ENCODE measurements around the gene BOK.
"Not testable (repeated sequence)": the region's sequence is repeated elsewhere in the genome, so short reads cannot be mapped to it uniquely, and the experiment has no call there.

The BOK gene

GRCh38 chr2:241590496-241591455 lies 32.2 kb downstream of the BOK start:
- not testable (repeated sequence) for H3K4me3 ChIP-seq (ENCODE audit: low read length); DNase-seq (ENCODE audit: low read depth, low spot score)

GRCh38 chr2:241592126-241592845 lies 33.7 kb downstream of the BOK start:
- H3K4me3 ChIP-seq (ENCODE audit: low read length) = no peak overlapping the region
- no peak for DNase-seq (ENCODE audit: low read depth, low spot score)

GRCh38 chr2:241593271-241593670 lies 34.7 kb downstream of the BOK start:
- no peak overlapping the region for H3K4me3 ChIP-seq (ENCODE audit: low read length)
- no peak for DNase-seq (ENCODE audit: low read depth, low spot score)

- H3K4me3 ChIP-seq (ENCODE audit: low read length) = no peak overlapping the region
- DNase-seq (ENCODE audit: low read depth, low spot score) = no peak
Observed at GRCh38 chr2:241595600-241596140, 37.1 kb downstream of the BOK start.

- DNase-seq (ENCODE audit: low read depth, low spot score) = no peak
- H3K4me3 ChIP-seq (ENCODE audit: low read length) = no peak overlapping the region
Observed at GRCh38 chr2:241597561-241597960, 39.0 kb downstream of the BOK start.

- no peak for DNase-seq (ENCODE audit: low read depth, low spot score)
- no peak overlapping the region for H3K4me3 ChIP-seq (ENCODE audit: low read length)
Observed at GRCh38 chr2:241598061-241598460, 39.5 kb downstream of the BOK start.

GRCh38 chr2:241598487-241598886 lies 39.9 kb downstream of the BOK start:
- no peak overlapping the region for H3K4me3 ChIP-seq (ENCODE audit: low read length)
- DNase-seq (ENCODE audit: low read depth, low spot score) = no peak

- H3K4me3 ChIP-seq (ENCODE audit: low read length) = no peak overlapping the region
- DNase-seq (ENCODE audit: low read depth, low spot score) = no peak
Observed at GRCh38 chr2:241599615-241600014, 41.1 kb downstream of the BOK start.

GRCh38 chr2:241601841-241602240 lies 43.3 kb downstream of the BOK start:
- no peak for DNase-seq (ENCODE audit: low read depth, low spot score)
- no peak overlapping the region for H3K4me3 ChIP-seq (ENCODE audit: low read length)

- H3K4me3 ChIP-seq (ENCODE audit: low read length) = no peak overlapping the region
- DNase-seq (ENCODE audit: low read depth, low spot score) = no peak
Observed at GRCh38 chr2:241602720-241603119, 44.2 kb downstream of the BOK start.

GRCh38 chr2:241603686-241604085 lies 45.1 kb downstream of the BOK start:
- peak; percentile 54 for DNase-seq (ENCODE audit: low read depth, low spot score)

GRCh38 chr2:241606186-241606585 lies 47.6 kb downstream of the BOK start:
- no peak overlapping the region for H3K4me3 ChIP-seq (ENCODE audit: low read length)
- no peak for DNase-seq (ENCODE audit: low read depth, low spot score)

More at GRCh38 chr2:241603686-241604085, 45.1 kb downstream of the BOK start:
- H3K4me3 ChIP-seq (ENCODE audit: low read length) = no peak overlapping the region

- H3K4me3 ChIP-seq (ENCODE audit: low read length) = no peak overlapping the region
- no peak for DNase-seq (ENCODE audit: low read depth, low spot score)
Observed at GRCh38 chr2:241607162-241607885, 48.8 kb downstream of the BOK start.

- no peak overlapping the region for H3K4me3 ChIP-seq (ENCODE audit: low read length)
- no peak for DNase-seq (ENCODE audit: low read depth, low spot score)
Observed at GRCh38 chr2:241608881-241609280, 50.3 kb downstream of the BOK start.

GRCh38 chr2:241609859-241610793 lies 51.6 kb downstream of the BOK start:
- peak; percentile 84 for DNase-seq (ENCODE audit: low read depth, low spot score)
- peak overlapping the region; percentile 42 for H3K4me3 ChIP-seq (ENCODE audit: low read length)

GRCh38 chr2:241611062-241611461 lies 52.5 kb downstream of the BOK start:
- no peak overlapping the region for H3K4me3 ChIP-seq (ENCODE audit: low read length)
- no peak for DNase-seq (ENCODE audit: low read depth, low spot score)

- no peak overlapping the region for H3K4me3 ChIP-seq (ENCODE audit: low read length)
- no peak for DNase-seq (ENCODE audit: low read depth, low spot score)
Observed at GRCh38 chr2:241612156-241613016, 53.8 kb downstream of the BOK start.

All from Jurkat, Clone E6-1 (cell line).